ENCODE data around the gene FASN.

GRCh38 chr17:82058855-82059249 lies 39.2 kb downstream of the FASN start:
- TF ChIP-seq CTCF (IDR thresholded peaks at IDR 0.05), result no peak
- TF ChIP-seq PHF8 (IDR thresholded peaks at IDR 0.05; ENCODE audit: borderline replicate concordance, low read depth), result no peak
- TF ChIP-seq POLR2A (IDR thresholded peaks at IDR 0.05; ENCODE audit: low read length), result no peak
- no peak for TF ChIP-seq TP53 (CRISPR knock-in tag; IDR thresholded peaks at IDR 0.05)
- no peak for TF ChIP-seq MAZ (IDR thresholded peaks at IDR 0.05; ENCODE audit: borderline replicate concordance, low read depth, low read length)

Data from A549 (cell line).